C4-2B (cell line): ENCODE measurements around the gene RALGAPA2.

Experiments
- H3K27ac ChIP-seq: fragments of 450-650 bp; 2 replicates; pipeline ENCODE4 v1.5.1; 2017
- CTCF ChIP-seq: fragments of 450-650 bp; conservative IDR thresholded peaks from 2 replicates; pipeline ENCODE4 v1.5.1; 2017; ENCODE audit warnings: mild to moderate bottlenecking
- ZFX ChIP-seq: fragments of 450-650 bp; IDR thresholded peaks from 2 replicates; pipeline ENCODE4 v1.6.1; 2017

Gene RALGAPA2

GRCh38 chr20:20691477-20692235 lies 20.8 kb downstream of the RALGAPA2 start:
- TF ChIP-seq CTCF: no peak
- no peak for TF ChIP-seq ZFX

GRCh38 chr20:20690676-20691476 lies 21.6 kb downstream of the RALGAPA2 start:
- H3K27ac ChIP-seq: no peak overlapping the region
- TF ChIP-seq CTCF: no peak
- no peak for TF ChIP-seq ZFX

More at GRCh38 chr20:20691477-20692235, 20.8 kb downstream of the RALGAPA2 start:
- no peak overlapping the region for H3K27ac ChIP-seq

- H3K27ac ChIP-seq: no peak overlapping the region
- TF ChIP-seq ZFX (no peak), CTCF (no peak)
Observed at GRCh38 chr20:20687319-20687718, 25.1 kb downstream of the RALGAPA2 start.

GRCh38 chr20:20685635-20686034 lies 26.8 kb downstream of the RALGAPA2 start:
- TF ChIP-seq ZFX: no peak
- no peak for TF ChIP-seq CTCF
- no peak overlapping the region for H3K27ac ChIP-seq

GRCh38 chr20:20683481-20684321 lies 28.7 kb downstream of the RALGAPA2 start:
- TF ChIP-seq CTCF: no peak
- no peak for TF ChIP-seq ZFX
- H3K27ac ChIP-seq: no peak overlapping the region

- TF ChIP-seq CTCF: no peak
- TF ChIP-seq ZFX: no peak
- no peak overlapping the region for H3K27ac ChIP-seq
Observed at GRCh38 chr20:20683020-20683419, 29.4 kb downstream of the RALGAPA2 start.
